Nephron progenitor cell (in vitro differentiated cells): ENCODE data around the gene HDAC4.

ENCODE experiments used
- DNase-seq: peaks from one replicate; pipeline ENCODE4 v3.0.0; 2021
- H3K27ac Mint-ChIP-seq: 2 replicates; pipeline ENCODE4 v1.8.0; 2021; ENCODE audit warnings: mild to moderate bottlenecking, moderate library complexity, mixed read lengths
- H3K27me3 Mint-ChIP-seq: 2 replicates; pipeline ENCODE4 v1.8.0; 2021; ENCODE audit warnings: mild to moderate bottlenecking, low read depth, mixed read lengths; ENCODE audit not compliant: poor library complexity
- H3K36me3 Mint-ChIP-seq: 2 replicates; pipeline ENCODE4 v1.8.0; 2021; ENCODE audit warnings: low read depth, mixed read lengths
- H3K4me1 Mint-ChIP-seq: 2 replicates; pipeline ENCODE4 v1.8.0; 2021; ENCODE audit warnings: mixed read lengths
- H3K4me3 Mint-ChIP-seq: 2 replicates; pipeline ENCODE4 v1.8.0; 2021; ENCODE audit warnings: mild to moderate bottlenecking, moderate library complexity, mixed read lengths
- H3K9me3 Mint-ChIP-seq: 2 replicates; pipeline ENCODE4 v1.8.0; 2021; ENCODE audit warnings: mild to moderate bottlenecking, moderate library complexity, mixed read lengths
- CTCF ChIP-seq: fragments of 200-600 bp; sonication (generic); IDR thresholded peaks from 2 replicates; pipeline ENCODE4 v1.5.0; 2021; ENCODE audit warnings: antibody characterized with exemption

Gene HDAC4

GRCh38 chr2:239438995-239439753 lies 38.4 kb upstream of the HDAC4 start:
- H3K4me1 Mint-ChIP-seq: peaks cover 34% of the 10 kb centered on the region
- H3K27me3 Mint-ChIP-seq: peaks cover 15% of the 10 kb centered on the region
- TF ChIP-seq CTCF: no peak
- DNase-seq: no peak
- H3K36me3 Mint-ChIP-seq: no peaks in the 10 kb centered on the region
- peaks cover 28% of the 10 kb centered on the region for H3K9me3 Mint-ChIP-seq
- H3K27ac Mint-ChIP-seq: no peak overlapping the region
- H3K4me3 Mint-ChIP-seq: no peak overlapping the region

DNA sequence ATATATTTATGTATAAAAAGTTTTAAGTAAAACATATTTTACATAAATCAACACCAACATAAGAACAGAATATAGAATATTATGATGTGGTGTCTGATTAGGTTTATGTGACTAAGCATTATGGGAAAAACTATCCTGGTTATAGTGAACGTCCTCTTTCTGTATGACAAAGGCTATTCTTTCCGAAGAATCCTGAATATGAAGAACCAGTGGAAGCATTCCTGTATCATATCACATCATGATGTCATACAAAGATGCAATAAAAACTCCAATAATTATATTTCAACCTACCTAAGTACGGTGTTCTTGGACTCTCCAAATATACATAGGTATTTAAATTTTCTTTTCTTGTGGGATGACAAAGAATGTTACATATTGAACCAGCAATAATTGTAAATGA lies 37.5 kb upstream of the HDAC4 start:
- peaks cover 35% of the 10 kb centered on the region for H3K9me3 Mint-ChIP-seq
- DNase-seq: no peak
- peaks cover 15% of the 10 kb centered on the region for H3K27me3 Mint-ChIP-seq

GRCh38 chr2:239436669-239437335 lies 36.0 kb upstream of the HDAC4 start:
- Mint-ChIP-seq H3K4me3 (no peak overlapping the region), H3K4me1 (peaks cover 29% of the 10 kb centered on the region), H3K9me3 (peaks cover 31% of the 10 kb centered on the region), H3K27me3 (peaks cover 13% of the 10 kb centered on the region), H3K27ac (no peak overlapping the region), H3K36me3 (peaks cover 5% of the 10 kb centered on the region)
- TF ChIP-seq CTCF: no peak
- no peak for DNase-seq

More for the DNA sequence above, 37.5 kb upstream of the HDAC4 start:
- no peak overlapping the region for H3K27ac Mint-ChIP-seq
- H3K4me3 Mint-ChIP-seq: no peak overlapping the region
- H3K4me1 Mint-ChIP-seq: peaks cover 34% of the 10 kb centered on the region
- H3K36me3 Mint-ChIP-seq: peaks cover 5% of the 10 kb centered on the region
- no peak for TF ChIP-seq CTCF

GRCh38 chr2:239436076-239436475 lies 35.3 kb upstream of the HDAC4 start:
- H3K27me3 Mint-ChIP-seq: peaks cover 13% of the 10 kb centered on the region
- H3K27ac Mint-ChIP-seq: no peak overlapping the region
- TF ChIP-seq CTCF: no peak
- no peak overlapping the region for H3K4me3 Mint-ChIP-seq
- DNase-seq: no peak
- peaks cover 21% of the 10 kb centered on the region for H3K4me1 Mint-ChIP-seq
- peaks cover 5% of the 10 kb centered on the region for H3K36me3 Mint-ChIP-seq
- H3K9me3 Mint-ChIP-seq: peaks cover 32% of the 10 kb centered on the region

DNA sequence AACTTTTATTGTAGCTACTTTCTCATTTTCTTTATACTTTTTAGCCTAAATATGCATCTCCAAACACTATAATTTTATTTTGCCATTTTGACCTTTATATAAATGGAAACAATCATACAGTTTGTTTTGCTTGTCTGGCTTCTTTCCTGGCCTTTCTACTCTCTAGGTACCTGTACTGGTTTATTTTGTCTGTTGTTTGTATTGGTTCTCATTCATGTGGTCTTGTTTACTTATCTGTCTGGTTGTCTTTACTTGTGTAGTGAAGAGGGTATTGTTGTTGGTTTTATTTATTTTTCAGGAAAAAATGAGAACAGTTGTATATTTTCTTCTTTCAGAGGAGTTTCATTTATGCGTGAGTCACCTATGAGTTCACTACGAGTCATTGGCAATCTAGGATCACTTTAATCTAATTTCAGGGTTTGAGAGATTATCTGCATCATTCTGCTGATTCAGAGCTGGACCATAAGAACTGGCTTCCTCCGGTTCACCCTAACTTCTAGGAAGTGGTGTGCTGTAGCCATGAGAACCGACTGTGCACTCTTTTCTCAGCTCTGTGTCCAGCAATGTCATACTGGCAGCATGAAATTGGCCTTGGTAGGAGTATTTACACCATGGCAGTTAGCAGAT lies 33.1 kb upstream of the HDAC4 start:
- no peak for TF ChIP-seq CTCF
- Mint-ChIP-seq H3K36me3 (peaks cover 5% of the 10 kb centered on the region), H3K27me3 (peaks cover 4% of the 10 kb centered on the region), H3K4me1 (peaks cover 2% of the 10 kb centered on the region), H3K27ac (no peak overlapping the region), H3K4me3 (no peak overlapping the region), H3K9me3 (peaks cover 32% of the 10 kb centered on the region)
- no peak for DNase-seq
